Natural killer cell (primary cell): Measurements from ENCODE around the gene LRRC39. TPM values are rescaled to one million over a fixed set of nuclear protein-coding genes. Genes with fewer than 3 reads are reported as not detected.

ENCODE experiments used
- ATAC-seq, 3 donors: fragments of 150-1000 bp in 2 of 3; fragments of 200-7000 bp in 1 of 3; cut with Tn5 transposase; 1 replicate in 1 of 3; 2 replicates in 2 of 3; pipeline ENCODE4 v1.10.0; 2021; ENCODE audit warnings: mild to moderate bottlenecking in 2 of 3, moderate library complexity in 2 of 3
- DNase-seq, 2 donors: peaks; one replicate each; pipeline versions ENCODE4 v3.0.0 to v3.0.0-alpha.2; 2013 to 2021; ENCODE audit warnings: mixed read lengths in 1 of 2
- H3K27ac ChIP-seq: one replicate; pipeline ENCODE4 v1.5.1; 2013; ENCODE audit warnings: mild to moderate bottlenecking, low read length
- H3K27me3 ChIP-seq: one replicate; pipeline ENCODE4 v1.6.1; 2013; ENCODE audit warnings: low read length; ENCODE audit not compliant: control insufficient read depth, insufficient read depth
- H3K36me3 ChIP-seq: one replicate; pipeline ENCODE4 v1.6.1; 2013; ENCODE audit warnings: low read length; ENCODE audit not compliant: control insufficient read depth, insufficient read depth
- H3K4me1 ChIP-seq: one replicate; pipeline ENCODE4 v1.6.1; 2013; ENCODE audit warnings: low read length; ENCODE audit not compliant: control insufficient read depth, insufficient read depth
- H3K4me3 ChIP-seq: one replicate; pipeline ENCODE4 v1.5.1; 2013; ENCODE audit warnings: low read length
- H3K9me3 ChIP-seq: one replicate; pipeline ENCODE4 v1.6.1; 2013; ENCODE audit warnings: low read length; ENCODE audit not compliant: control insufficient read depth, insufficient read depth
- H3K27ac Mint-ChIP-seq, 2 donors: one replicate each; pipeline ENCODE4 v1.8.0; 2022; ENCODE audit warnings: mild to moderate bottlenecking in 2 of 2, mixed read lengths in 2 of 2, moderate library complexity in 1 of 2
- H3K27me3 Mint-ChIP-seq, 2 donors: one replicate each; pipeline ENCODE4 v1.8.0; 2022; ENCODE audit warnings: low read depth in 2 of 2, mixed read lengths in 2 of 2
- H3K36me3 Mint-ChIP-seq: one replicate; pipeline ENCODE4 v1.8.0; 2022; ENCODE audit warnings: mixed read lengths
- H3K4me1 Mint-ChIP-seq, 2 donors: one replicate each; pipeline ENCODE4 v1.8.0; 2022; ENCODE audit warnings: mixed read lengths in 2 of 2
- H3K4me3 Mint-ChIP-seq: one replicate; pipeline ENCODE4 v1.8.0; 2022; ENCODE audit warnings: mild to moderate bottlenecking, moderate library complexity, mixed read lengths
- H3K9me3 Mint-ChIP-seq, 2 donors: one replicate each; pipeline ENCODE4 v1.8.0; 2022; ENCODE audit warnings: mixed read lengths in 2 of 2
- WGBS: methylation state at CpG from one replicate; pipeline ENCODE4 v1.1.7; 2013; ENCODE audit warnings: missing lambda C conversion rate; ENCODE audit not compliant: insufficient coverage; 5-methylcytosine and 5-hydroxymethylcytosine counted together
- intact Hi-C: fragments of 100-400 bp; cut with micrococcal nuclease; formaldehyde crosslinking; loops from one replicate; pipeline ENCODE4 v1.14.2; 2022
- total RNA-seq, 4 donors: library from RNA; stranded (reverse); fragments of 120-200 nt in 1 of 4; gene quantifications; one replicate each; pipeline versions ENCODE4 v1.2.3 to v1.2.4, GENCODE V29; 2013 to 2022
- TF ChIP-seq, protein P1 (sequence below): fragments of 200-600 bp; IDR thresholded peaks from one replicate; pipeline ENCODE4 v1.8.0; 2022; ENCODE audit warnings: antibody characterized with exemption

Gene LRRC39
- total RNA-seq, 3 donors from 2014 or later (not counting 1 experiment from before 2014, with no cell fraction given) = 1.7 to 3.2 (median 3.1) TPM

DNA sequence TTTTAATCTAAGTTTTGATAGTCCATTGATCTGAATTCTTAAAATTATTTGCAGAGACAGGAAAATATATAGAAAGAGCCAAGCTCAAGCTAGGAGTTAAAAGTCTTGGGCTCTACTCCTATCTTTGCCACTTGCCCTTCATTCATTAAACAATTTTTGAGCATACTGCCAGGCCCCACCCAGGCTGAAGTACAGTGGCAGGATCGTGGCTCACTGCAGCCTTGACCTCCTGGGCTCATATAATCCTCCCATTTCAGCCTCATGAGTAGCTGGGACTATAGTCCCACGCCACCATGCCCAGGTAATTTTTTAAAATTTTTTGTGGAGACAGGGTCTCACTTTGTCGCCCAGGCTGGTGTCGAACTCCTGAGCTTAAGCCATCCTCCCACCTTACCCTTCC is 36.9 kb downstream of the LRRC39 start:
- Histone ChIP-seq H3K4me1 (no peaks in the 10 kb centered on the region), H3K27ac (no peak overlapping the region), H3K27me3 (no peaks in the 10 kb centered on the region), H3K9me3 (no peaks in the 10 kb centered on the region), H3K4me3 (no peak overlapping the region), H3K36me3 (peaks cover 98% of the 10 kb centered on the region)
- ATAC-seq (no peak), DNase-seq (no peak)
- H3K36me3 Mint-ChIP-seq = peaks cover 51% of the 10 kb centered on the region
- H3K27ac Mint-ChIP-seq = no peak overlapping the region
- H3K4me1 Mint-ChIP-seq = peaks cover 0 to 12% of the 10 kb centered on the region in 2 donors
- no peaks in the 10 kb centered on the region for H3K9me3 Mint-ChIP-seq
- intact Hi-C loops = no loop called here
- TF ChIP-seq, protein P1, sequence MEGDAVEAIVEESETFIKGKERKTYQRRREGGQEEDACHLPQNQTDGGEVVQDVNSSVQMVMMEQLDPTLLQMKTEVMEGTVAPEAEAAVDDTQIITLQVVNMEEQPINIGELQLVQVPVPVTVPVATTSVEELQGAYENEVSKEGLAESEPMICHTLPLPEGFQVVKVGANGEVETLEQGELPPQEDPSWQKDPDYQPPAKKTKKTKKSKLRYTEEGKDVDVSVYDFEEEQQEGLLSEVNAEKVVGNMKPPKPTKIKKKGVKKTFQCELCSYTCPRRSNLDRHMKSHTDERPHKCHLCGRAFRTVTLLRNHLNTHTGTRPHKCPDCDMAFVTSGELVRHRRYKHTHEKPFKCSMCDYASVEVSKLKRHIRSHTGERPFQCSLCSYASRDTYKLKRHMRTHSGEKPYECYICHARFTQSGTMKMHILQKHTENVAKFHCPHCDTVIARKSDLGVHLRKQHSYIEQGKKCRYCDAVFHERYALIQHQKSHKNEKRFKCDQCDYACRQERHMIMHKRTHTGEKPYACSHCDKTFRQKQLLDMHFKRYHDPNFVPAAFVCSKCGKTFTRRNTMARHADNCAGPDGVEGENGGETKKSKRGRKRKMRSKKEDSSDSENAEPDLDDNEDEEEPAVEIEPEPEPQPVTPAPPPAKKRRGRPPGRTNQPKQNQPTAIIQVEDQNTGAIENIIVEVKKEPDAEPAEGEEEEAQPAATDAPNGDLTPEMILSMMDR = no peak
- no peaks in the 10 kb centered on the region for H3K27me3 Mint-ChIP-seq
- 98% methylated on average over 4 of the region's 4 CpGs for WGBS
- no peak overlapping the region for H3K4me3 Mint-ChIP-seq

DNA sequence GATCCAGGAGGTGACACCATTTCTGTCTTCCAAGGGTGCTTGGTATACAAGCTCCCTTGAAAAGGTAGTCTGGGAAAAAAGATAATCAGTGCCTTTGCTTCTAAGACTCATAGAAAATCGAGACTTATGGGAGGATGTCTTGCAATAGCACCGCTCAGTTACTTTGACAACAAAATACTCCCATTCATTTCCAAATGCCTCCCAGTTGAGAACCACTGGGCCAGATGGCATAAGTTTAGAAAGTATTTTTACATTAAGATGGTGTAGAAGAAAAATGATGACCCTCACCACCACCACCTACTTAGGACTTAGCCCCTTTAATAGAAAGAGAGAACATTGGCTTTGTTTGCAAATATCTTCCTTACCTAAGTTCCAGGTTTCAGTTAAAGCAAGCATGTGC is 40.5 kb downstream of the LRRC39 start:
- no CpG with 5 or more reads among the region's 2 CpGs for WGBS
- Mint-ChIP-seq H3K4me3 (no peak overlapping the region), H3K36me3 (peaks cover 31% of the 10 kb centered on the region), H3K4me1 (peaks cover 9 to 26% of the 10 kb centered on the region in 2 donors), H3K27me3 (no peaks in the 10 kb centered on the region), H3K27ac (no peak overlapping the region), H3K9me3 (no peaks in the 10 kb centered on the region)
- TF ChIP-seq, protein P1 = no peak
- no peak overlapping the region for H3K4me3 ChIP-seq
- no peak for ATAC-seq
- DNase-seq = no peak
- H3K9me3 ChIP-seq = no peaks in the 10 kb centered on the region
- H3K4me1 ChIP-seq = peaks cover 5% of the 10 kb centered on the region
- peaks cover 62% of the 10 kb centered on the region for H3K36me3 ChIP-seq
- no peak overlapping the region for H3K27ac ChIP-seq
- intact Hi-C loops = no loop called here
- no peaks in the 10 kb centered on the region for H3K27me3 ChIP-seq

DNA sequence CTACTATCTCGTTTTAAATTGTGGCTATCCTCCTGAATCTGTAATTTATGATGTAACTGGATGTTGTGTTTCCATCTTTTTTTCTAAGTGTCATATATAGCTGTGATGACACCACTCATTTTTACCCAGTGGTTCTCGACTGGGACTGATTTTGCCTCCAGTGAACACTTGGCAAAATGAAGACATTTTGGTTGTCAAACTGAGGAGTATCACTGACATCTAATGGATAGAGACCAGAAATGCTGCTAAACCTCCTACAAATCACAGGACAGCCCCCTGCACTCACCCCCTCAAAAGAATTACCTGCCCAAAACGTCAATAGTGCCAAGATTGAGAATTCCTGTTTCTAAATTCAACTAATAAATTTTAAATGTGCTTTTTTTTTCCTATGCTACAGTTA is 43.2 kb downstream of the LRRC39 start:
- no peaks in the 10 kb centered on the region for H3K9me3 Mint-ChIP-seq
- Histone ChIP-seq H3K36me3 (peaks cover 36% of the 10 kb centered on the region), H3K9me3 (no peaks in the 10 kb centered on the region), H3K27me3 (no peaks in the 10 kb centered on the region), H3K4me3 (no peak overlapping the region), H3K4me1 (peaks cover 10% of the 10 kb centered on the region), H3K27ac (no peak overlapping the region)
- intact Hi-C loops = loop anchor here (5.0 kb wide), 3 partner anchors 163 to 283 kb away; partner anchors contain the start of genes AGL and CDC14A
- TF ChIP-seq, protein P1 = no peak
- peaks cover 21 to 27% of the 10 kb centered on the region in 2 donors for H3K4me1 Mint-ChIP-seq
- H3K36me3 Mint-ChIP-seq = peaks cover 12% of the 10 kb centered on the region
- DNase-seq = no peak
- no peaks in the 10 kb centered on the region for H3K27me3 Mint-ChIP-seq
- H3K4me3 Mint-ChIP-seq = peak overlapping the region; percentile 37
- ATAC-seq = no peak
- WGBS = 76% methylated on average over 3 of the region's 3 CpGs
- no peak overlapping the region for H3K27ac Mint-ChIP-seq
